HG03378 (cell line): ENCODE measurements around the gene LSM6.

ENCODE experiments used
- ATAC-seq: cut with Tn5 transposase; IDR thresholded peaks from one replicate; pipeline ENCODE4 v1.9.1; 2021; ENCODE audit warnings: mild to moderate bottlenecking, moderate library complexity; ENCODE audit not compliant: unreplicated experiment

LSM6 gene

DNA sequence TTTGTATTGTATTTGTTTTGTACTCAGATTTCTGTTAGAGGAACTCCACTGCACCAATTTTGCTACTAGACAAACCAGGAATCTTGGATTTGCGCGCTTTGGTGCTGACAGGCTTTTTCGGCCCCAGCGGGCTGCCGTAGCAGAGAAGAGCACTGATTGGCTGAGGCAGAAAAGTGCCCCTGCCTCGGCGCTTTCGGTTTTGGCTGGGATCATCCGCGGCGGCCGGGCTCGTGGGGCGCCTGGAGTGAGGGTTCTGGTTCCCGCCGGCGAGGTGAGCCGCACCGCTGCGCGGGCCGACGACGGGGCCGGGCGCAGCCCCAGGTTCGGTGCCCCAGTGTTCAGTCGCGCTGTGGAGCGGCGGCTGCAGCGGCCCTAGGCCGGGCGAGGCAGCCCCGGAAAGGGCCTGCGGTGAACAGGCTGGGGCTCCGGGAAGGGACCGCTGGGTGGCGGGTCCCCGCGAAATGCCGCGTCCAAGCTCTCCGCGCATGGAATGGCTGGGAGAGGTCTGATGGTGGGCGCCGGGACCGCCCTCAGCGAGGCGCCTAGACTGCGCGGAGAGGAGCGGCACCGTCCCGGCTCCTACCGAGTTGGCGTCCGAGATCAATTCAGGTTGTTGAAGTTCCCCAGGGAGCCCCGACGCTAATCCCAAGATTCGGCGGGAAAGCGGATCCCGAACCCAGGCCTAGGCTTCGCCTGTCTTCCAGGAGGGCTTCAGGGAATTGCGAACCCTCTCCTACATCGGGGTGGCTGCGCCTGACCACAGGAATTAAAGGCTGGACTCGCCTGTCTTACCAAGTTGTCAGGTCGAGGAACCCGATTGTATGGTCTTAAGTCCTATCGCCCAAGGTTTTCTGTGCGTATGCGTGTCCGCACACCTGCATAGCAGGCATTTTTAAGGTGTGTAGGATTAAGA lies at the start of gene LSM6:
Gene LSM6 (plus strand): TSS at position 178 of the 913 bp plus-strand sequence. CDS start 7,204 bp downstream, outside the sequence.
- peak; percentile 87 for ATAC-seq

DNA sequence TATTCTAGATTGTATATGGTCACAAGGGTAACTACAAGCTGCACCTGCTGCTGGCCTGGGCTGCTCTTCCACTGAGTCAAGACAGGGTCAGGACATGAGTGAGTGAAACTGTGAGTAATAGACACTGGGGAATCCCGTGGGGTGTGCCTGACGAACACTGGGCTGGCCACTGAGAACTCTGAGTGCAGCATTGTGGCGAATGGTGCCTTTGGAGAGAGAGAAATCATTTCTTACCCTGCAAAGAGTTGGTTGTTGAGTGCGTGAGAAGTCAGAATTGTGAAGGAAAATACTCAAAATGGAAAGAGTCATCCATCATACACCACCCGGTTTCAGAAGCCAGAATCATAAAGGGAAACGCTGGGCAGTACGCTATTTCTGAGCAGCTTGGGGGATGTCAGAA lies 43.1 kb upstream of the LSM6 start:
- ATAC-seq = peak; percentile 99

DNA sequence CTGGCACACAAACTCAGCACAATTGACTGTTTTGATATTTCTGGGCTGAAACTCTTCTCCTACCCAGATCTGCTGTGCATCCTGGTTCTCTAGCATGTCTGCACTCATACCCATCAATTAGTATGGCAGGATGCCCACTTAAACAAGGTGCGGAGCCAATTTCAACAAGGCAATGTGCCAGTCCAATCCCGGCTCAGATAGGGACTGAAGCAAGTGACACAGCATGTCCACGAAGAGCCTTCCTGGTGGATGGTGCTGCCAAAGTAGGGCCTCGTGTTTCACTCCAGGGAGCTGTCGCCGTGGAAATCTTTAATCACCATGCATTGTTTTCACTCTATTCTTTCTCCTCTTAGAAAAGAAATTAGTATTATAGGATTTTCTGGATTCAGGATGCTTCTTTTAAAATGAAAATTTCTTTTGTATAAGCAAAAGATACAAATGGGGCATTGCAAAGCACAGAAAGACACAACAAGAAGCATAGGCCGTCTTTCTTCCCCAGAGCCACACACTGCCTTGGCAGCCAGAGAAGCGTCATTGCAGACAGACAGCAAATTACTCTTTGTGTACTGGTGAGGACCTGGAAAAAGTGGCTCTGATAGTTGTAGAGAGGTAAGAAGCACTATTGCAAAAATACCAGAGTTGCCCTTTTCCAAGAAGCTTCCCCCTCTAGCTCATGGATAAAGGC lies 40.6 kb upstream of the LSM6 start:
- no peak for ATAC-seq

DNA sequence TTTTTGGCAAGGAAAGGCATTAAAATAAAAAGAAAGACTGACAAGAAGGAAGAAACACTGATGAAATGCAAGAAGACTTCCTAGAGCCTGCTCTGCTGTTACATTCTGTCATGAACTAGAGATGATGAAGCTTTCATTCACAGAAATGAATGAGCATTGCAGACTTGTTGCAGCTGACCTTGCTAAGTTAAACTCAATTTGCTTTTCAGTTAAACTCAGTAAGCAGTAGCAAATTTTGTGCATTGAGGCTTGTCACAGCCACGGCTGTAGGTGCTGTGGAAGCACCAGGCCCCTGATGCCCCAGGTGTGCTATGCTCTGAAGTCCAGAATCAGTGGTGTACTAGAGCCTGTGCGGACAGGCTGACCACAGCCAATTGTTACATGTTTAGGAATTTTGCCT lies 39.6 kb upstream of the LSM6 start:
- ATAC-seq = no peak

GRCh38 chr4:146142768-146143167 lies 32.8 kb upstream of the LSM6 start:
- ATAC-seq = peak; percentile 89

DNA sequence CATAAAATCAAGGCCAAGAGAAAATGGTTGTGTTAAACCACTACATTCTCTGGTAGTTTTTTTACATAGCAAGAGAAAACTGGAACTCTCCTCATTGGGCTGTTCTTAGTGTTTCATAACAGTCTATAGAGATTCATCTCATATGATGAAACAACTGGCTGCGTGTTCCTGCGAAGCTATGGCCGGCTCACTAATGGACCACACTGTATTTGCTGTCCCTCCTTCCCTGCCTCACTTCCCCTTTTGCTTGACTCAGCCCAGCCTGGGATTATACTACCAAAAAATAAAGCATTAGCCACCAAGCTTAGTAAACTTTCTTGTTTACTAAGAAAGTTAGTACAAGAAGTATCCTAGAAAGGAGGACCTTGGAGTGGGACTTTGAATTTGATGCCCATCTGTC lies 31.6 kb upstream of the LSM6 start:
- no peak for ATAC-seq

DNA sequence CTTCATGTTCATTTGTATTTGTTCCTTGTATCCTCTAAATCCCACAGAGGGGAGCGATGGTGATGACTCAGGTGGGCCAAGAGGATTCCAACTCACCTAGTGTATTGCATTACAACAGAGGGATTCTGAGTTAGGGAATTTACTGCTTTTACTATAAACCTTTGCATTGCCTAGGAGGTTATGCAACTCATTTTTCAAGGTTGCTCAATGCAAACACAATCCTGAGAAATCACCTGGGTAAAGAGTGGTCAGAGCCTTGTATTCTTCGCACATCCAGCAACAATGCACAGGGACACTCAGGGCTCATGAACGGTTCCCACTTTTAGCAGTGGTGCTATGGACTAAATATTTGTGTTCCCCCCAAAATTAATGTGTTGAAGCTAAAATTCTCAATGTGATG lies 28.6 kb upstream of the LSM6 start:
- no peak for ATAC-seq

DNA sequence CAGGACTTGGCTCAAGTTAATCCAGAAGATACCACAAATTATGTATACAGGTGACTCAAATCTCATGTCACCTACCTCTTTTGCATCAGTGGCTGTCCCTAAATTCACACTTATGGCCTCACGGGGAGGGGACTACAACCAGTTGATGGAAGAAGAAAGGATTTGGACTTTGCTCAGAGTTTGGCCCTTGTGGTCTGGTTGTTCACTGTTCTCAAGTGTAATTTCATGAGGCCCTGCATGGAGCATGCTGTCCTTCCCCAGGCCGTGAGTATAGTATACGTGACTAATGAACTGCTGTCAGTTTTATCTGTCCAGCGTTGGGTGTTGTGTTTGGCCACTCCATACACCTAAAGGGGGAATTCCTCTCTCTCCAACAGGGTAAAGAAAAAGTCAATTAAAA lies 27.5 kb upstream of the LSM6 start:
- no peak for ATAC-seq

DNA sequence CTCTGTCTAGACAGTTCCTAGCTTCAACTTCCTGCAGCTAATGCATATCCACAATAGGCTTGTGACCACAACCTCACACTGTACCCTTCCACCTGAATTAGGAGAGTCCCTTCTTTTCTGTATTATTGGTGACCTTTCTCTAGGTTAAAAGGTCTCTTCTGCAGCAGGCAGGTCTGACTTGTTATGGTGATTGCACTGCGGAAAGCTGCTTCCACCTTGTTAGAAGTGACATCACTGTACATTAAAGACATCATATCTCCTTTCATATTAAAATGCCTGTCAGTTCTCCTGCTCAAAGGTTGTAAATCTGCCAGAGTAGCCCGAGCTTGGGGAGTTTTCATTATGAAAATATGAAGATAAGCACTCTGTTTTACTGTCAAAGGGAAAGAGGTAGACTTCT lies 21.5 kb upstream of the LSM6 start:
- no peak for ATAC-seq

DNA sequence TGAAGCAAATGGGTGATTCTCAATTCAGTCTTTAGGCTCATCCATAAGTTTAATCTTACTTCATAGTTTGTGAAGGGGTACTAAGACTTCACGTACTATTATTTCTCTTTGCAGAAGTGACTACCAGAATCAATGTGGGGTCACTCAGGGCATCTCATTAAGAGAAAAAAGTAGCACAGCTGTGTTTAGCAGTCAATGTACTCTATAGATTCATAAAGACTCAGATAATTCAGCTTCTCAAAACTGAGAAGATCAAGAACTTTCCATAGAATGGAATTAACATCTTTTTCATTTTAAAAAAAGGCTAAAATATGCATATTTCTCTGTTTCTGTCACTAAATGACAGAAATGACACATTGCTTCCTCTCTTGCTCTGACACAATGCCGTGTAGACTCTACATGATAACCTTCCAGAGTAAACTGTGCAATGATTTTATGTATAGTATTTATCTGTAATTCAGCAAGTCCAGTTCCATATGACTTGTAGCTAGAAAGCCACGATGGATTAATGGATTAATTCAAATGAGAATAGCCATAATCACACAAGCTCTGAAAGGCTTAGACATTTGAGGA lies 20.3 kb upstream of the LSM6 start:
- no peak for ATAC-seq

GRCh38 chr4:146158036-146158745 lies 17.3 kb upstream of the LSM6 start:
- no peak for ATAC-seq

- ATAC-seq = peak; percentile 83
Observed at GRCh38 chr4:146159384-146160058, 16.0 kb upstream of the LSM6 start.

DNA sequence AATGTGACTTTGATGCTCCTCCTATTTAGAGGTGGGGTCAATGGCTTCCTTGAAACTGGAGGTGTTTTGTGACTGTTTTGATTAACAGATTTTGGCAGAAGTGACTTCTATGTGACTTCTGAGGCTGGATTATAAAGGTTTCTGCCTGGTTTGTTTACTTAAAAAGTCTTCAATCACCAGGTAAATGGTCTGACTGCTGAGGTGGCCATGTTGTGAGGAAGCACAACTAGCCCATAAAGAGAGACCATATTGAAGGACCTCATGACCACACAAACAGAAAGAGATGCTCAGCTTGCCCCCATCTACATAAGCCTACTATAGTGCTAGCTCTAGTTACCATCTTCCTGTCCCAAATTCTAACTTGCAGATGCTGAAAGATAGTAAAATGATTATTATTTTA lies 14.3 kb upstream of the LSM6 start:
- ATAC-seq = no peak

DNA sequence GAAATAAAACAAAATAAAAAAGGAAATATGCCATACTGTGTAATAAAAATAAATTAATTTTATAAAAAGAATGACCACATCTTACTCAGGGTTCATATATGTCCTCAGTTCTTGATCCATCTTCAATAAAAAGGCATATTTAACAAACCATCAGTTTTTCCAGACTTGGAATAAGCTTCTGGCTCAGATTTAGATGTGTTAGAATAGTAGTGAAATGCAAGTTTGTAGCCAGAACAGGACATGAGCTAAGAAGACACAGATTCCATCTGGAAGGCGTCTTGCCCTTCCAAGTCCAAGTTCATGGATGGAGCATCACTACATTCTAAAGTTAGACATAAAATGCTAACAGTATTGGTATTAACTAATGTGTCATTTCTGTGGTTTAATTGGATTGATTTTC lies 10.3 kb upstream of the LSM6 start:
- ATAC-seq = no peak

DNA sequence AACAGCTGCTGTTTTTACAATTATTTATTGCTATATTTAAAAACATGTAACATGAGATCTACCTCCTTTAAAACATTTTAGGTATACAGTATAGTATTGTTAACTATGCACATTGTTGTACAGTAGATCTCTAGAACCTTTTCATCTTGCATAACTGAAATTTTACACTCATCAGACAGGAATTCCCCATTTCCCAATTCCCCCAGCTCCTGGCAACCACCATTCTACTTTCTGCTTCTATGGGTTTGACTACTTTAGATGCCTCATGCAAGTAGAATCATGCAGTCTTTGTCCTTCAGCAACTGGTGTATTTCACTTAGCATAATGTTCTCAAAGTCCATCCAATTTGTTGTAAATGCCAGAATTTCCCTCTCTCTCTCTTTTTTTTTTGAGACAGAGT lies 9.7 kb upstream of the LSM6 start:
- ATAC-seq = no peak

- ATAC-seq = no peak
Observed at GRCh38 chr4:146170149-146170548, 5.4 kb upstream of the LSM6 start.

- no peak for ATAC-seq
Observed at GRCh38 chr4:146176891-146177290, 1.4 kb downstream of the LSM6 start.

DNA sequence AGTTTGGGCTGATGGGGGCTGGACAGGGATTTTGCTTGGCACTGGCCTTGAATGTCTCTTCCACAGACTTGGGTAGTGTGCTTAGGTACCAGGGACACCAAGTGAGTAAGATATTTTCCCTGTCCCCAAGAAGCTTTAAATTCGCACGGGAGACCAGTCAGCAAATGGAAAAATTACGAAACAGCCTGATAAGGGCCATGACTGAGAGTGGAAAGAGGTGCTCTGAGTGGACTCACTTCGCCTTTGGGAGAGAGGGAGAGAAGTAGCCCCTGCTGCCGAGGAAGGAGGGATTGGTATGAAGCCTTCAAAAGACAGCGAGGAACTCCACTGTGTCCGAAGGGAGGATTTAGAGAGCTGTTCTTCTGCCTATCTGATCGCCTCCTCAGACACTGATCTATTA lies 2.6 kb downstream of the LSM6 start:
- no peak for ATAC-seq

DNA sequence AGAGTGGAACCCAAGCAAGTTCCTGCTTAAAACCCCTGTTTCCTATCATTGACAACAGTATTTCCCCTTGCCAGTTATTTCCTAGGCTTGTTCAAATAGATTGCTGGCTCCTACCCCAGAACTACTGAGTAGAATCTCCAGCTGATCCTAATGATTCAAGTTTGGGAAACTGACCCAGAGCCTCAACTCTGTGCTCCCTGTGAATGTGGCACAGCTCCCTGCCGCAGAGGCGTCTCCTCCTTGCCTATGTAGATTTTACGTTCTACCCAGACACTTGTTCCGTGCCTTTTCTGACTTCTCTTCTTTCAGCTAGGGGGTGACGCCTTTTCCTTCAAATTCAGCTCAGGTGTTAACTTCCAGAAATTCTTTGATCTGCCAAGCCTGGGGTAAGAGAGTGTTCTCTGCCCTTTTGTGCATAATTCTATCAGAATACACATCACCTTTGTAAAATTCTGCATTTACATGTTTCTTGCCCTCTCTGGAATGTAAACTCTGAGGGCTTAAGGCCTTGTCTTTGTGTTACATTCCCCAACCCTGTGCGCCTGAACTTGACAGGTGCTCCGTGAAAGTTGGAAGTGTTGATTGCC lies 4.4 kb downstream of the LSM6 start:
- no peak for ATAC-seq

GRCh38 chr4:146182443-146182842 lies 6.9 kb downstream of the LSM6 start:
- ATAC-seq = no peak
